ENCODE measurements around the gene FIG4.
"Not testable (repeated sequence)": the region's sequence is repeated elsewhere in the genome, so short reads cannot be mapped to it uniquely, and the experiment has no call there.

Gene FIG4

GRCh38 chr6:109762769-109763441 lies 71.8 kb downstream of the FIG4 start:
- no peak for TF ChIP-seq CTCF (conservative IDR thresholded peaks at IDR 0.05)
- H3K27ac ChIP-seq: no peak overlapping the region

GRCh38 chr6:109766167-109766566 lies 75.1 kb downstream of the FIG4 start:
- TF ChIP-seq CTCF (conservative IDR thresholded peaks at IDR 0.05): no peak
- no peak overlapping the region for H3K27ac ChIP-seq

GRCh38 chr6:109767961-109768360 lies 76.9 kb downstream of the FIG4 start:
- H3K27ac ChIP-seq: no peak overlapping the region
- no peak for TF ChIP-seq CTCF (conservative IDR thresholded peaks at IDR 0.05)

GRCh38 chr6:109768485-109768884 lies 77.4 kb downstream of the FIG4 start:
- no peak for TF ChIP-seq CTCF (conservative IDR thresholded peaks at IDR 0.05)
- H3K27ac ChIP-seq: no peak overlapping the region

GRCh38 chr6:109769213-109769612 lies 78.1 kb downstream of the FIG4 start:
- no peak overlapping the region for H3K27ac ChIP-seq
- no peak for TF ChIP-seq CTCF (conservative IDR thresholded peaks at IDR 0.05)

- no peak for TF ChIP-seq CTCF (conservative IDR thresholded peaks at IDR 0.05)
- no peak overlapping the region for H3K27ac ChIP-seq
These were observed 79.0 kb downstream of the FIG4 start for GRCh38 chr6:109770047-109770446.

GRCh38 chr6:109770779-109771178 lies 79.7 kb downstream of the FIG4 start:
- TF ChIP-seq CTCF (conservative IDR thresholded peaks at IDR 0.05): no peak
- H3K27ac ChIP-seq: no peak overlapping the region

- H3K27ac ChIP-seq: not testable (repeated sequence)
These were observed 81.1 kb downstream of the FIG4 start for GRCh38 chr6:109771939-109772755.
